Inflammatory macrophage (primary cell): ENCODE measurements around the gene POU5F1.
A peak's percentile ranks its signal among the peaks of the same experiment; 100 is the strongest.
"Not testable (repeated sequence)": the region's sequence is repeated elsewhere in the genome, so short reads cannot be mapped to it uniquely, and the experiment has no call there.

Experiments
- DNase-seq, 2 donors: peaks; one replicate each; pipeline ENCODE4 v3.0.0-alpha.2; 2020 to 2022

The POU5F1 gene

GRCh38 chr6:31165064-31165832, 5.2 kb downstream of the POU5F1 start:
- DNase-seq = not testable (repeated sequence)

- not testable (repeated sequence) for DNase-seq
These were observed 5.9 kb downstream of the POU5F1 start for GRCh38 chr6:31164475-31165063.

- no peak for DNase-seq
These were observed 6.6 kb downstream of the POU5F1 start for GRCh38 chr6:31163922-31164321.

- no peak for DNase-seq
These were observed 7.9 kb downstream of the POU5F1 start for GRCh38 chr6:31162463-31163165.

GRCh38 chr6:31161216-31162126, 9.0 kb downstream of the POU5F1 start:
- DNase-seq = no peak

- DNase-seq = peak in 1 of 2 donors; percentile 3
These were observed 11.3 kb downstream of the POU5F1 start for GRCh38 chr6:31158863-31159855.

- DNase-seq = peak; percentile 99
These were observed 12.2 kb downstream of the POU5F1 start, which contains the start of gene TCF19 for GRCh38 chr6:31158140-31158862. TSS of gene TCF19 (plus strand) at chr6:31158589. CDS start at chr6:31159470, 881 bp downstream.

GRCh38 chr6:31157513-31158139, 12.9 kb downstream of the POU5F1 start, which contains the start of gene CCHCR1:
TSS of gene CCHCR1 (minus strand) at chr6:31157802. CDS start at chr6:31157600, 202 bp downstream.
- no peak for DNase-seq

- DNase-seq = no peak
These were observed 13.8 kb downstream of the POU5F1 start for GRCh38 chr6:31156641-31157040.

- no peak for DNase-seq
These were observed 16.0 kb downstream of the POU5F1 start for GRCh38 chr6:31154436-31154835.

GRCh38 chr6:31152781-31153180, 17.7 kb downstream of the POU5F1 start:
- DNase-seq = no peak

- DNase-seq = no peak
These were observed 20.5 kb downstream of the POU5F1 start for GRCh38 chr6:31149827-31150447.

- no peak for DNase-seq
These were observed 25.1 kb downstream of the POU5F1 start for GRCh38 chr6:31145386-31145785.

GRCh38 chr6:31144970-31145340, 25.5 kb downstream of the POU5F1 start:
- no peak for DNase-seq

GRCh38 chr6:31144296-31144969, 26.0 kb downstream of the POU5F1 start:
- DNase-seq = no peak

- DNase-seq = no peak
These were observed 27.3 kb downstream of the POU5F1 start for GRCh38 chr6:31143148-31143547.

GRCh38 chr6:31142361-31142761, 28.1 kb downstream of the POU5F1 start:
- no peak for DNase-seq

GRCh38 chr6:31140643-31141042, 29.8 kb downstream of the POU5F1 start:
- no peak for DNase-seq

- DNase-seq = no peak
These were observed 30.9 kb downstream of the POU5F1 start for GRCh38 chr6:31139599-31139998.
